ENCODE data around the gene ITPKB.

The ITPKB gene

GRCh38 chr1:226590614-226591013, 148.5 kb downstream of the ITPKB start:
- TF ChIP-seq, protein P1, sequence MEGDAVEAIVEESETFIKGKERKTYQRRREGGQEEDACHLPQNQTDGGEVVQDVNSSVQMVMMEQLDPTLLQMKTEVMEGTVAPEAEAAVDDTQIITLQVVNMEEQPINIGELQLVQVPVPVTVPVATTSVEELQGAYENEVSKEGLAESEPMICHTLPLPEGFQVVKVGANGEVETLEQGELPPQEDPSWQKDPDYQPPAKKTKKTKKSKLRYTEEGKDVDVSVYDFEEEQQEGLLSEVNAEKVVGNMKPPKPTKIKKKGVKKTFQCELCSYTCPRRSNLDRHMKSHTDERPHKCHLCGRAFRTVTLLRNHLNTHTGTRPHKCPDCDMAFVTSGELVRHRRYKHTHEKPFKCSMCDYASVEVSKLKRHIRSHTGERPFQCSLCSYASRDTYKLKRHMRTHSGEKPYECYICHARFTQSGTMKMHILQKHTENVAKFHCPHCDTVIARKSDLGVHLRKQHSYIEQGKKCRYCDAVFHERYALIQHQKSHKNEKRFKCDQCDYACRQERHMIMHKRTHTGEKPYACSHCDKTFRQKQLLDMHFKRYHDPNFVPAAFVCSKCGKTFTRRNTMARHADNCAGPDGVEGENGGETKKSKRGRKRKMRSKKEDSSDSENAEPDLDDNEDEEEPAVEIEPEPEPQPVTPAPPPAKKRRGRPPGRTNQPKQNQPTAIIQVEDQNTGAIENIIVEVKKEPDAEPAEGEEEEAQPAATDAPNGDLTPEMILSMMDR (conservative IDR thresholded peaks at IDR 0.05): no peak
- no peak overlapping the region for H3K27ac ChIP-seq

- no peak overlapping the region for H3K27ac ChIP-seq
- TF ChIP-seq, protein P1 (conservative IDR thresholded peaks at IDR 0.05): no peak
Measured at GRCh38 chr1:226589008-226589733, 149.9 kb downstream of the ITPKB start.

DNA sequence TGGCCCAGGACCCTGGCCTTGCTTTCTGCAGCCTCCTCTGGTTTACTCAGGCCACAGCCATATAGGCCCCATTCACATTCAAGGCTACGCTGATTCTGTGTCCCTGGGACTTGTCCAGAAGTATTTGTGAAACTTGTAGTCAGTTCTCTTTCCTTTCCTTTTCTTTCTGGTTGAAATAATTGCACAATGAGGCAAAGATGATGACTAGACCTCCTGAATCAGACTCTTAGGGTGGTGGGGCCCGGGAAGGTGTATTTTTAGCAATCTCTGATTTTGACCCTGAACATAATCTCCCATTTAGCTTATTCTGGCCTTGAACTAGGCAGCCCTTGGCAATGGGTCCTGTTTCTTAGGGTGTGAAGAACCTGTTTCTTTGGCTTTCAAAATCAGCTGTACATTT, 150.6 kb downstream of the ITPKB start:
- no peak overlapping the region for H3K27ac ChIP-seq
- TF ChIP-seq, protein P1 (conservative IDR thresholded peaks at IDR 0.05): no peak

DNA sequence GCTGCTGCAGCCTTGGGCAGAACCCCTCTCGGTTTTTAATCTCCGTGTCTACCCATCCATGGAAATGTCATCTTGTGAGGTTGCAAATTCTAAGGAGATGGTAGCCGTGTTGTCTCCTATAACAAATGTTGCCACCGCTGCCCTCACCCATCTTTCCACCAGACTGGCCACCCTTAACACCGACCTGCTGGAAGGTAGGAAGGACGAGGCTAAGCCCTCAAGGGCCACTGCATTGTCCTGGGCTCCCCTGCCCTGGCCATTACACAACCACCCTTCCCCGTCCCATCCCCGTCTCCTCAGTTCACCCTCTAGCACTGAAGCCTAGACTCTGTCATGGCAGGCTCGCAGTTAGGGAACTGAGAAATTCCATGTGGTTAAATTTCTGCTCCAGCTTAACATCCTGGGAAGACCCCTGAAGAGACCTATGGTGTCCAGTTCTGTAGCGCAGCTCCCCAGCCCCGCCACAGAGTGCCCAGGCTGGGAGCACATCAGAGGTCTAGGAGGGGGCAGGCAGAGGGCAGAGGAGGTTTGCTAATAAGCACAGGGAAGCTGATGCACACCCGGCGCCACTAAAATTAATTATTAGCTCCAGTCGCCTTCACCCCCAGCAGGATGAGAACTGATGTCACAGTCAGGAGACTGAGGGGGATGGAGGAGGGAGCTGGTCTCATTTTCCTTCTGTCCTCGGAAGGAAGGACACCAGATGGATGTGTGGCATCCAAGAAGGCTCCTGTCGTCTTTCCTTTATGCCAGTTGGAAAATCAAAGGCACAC, 152.2 kb downstream of the ITPKB start:
- TF ChIP-seq, protein P1 (conservative IDR thresholded peaks at IDR 0.05): no peak

GRCh38 chr1:226586116-226586515, 153.0 kb downstream of the ITPKB start:
- H3K27ac ChIP-seq: no peak overlapping the region
- TF ChIP-seq, protein P1 (conservative IDR thresholded peaks at IDR 0.05): no peak

More for the DNA sequence above, 152.2 kb downstream of the ITPKB start:
- no peak overlapping the region for H3K27ac ChIP-seq

DNA sequence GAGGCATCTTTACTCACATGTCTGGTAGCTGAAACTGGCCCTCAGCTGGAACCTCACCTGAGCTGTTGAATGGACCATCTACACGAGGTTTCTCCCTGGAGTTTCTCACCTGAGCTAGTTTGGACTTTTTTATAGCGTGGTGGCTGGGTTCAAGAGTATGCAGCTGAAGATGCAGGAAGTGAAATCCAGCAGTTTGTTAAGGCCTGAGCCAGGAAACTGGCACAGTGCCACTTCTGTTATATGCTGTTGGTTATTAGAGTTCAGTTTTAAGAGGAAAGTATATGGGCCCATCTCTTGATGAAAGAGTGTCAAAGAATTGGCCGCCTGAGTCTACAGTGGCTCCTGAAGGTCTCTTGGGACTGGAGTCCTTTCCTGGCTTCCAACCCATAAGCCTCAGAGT, 154.9 kb downstream of the ITPKB start:
- no peak overlapping the region for H3K27ac ChIP-seq
- TF ChIP-seq, protein P1 (conservative IDR thresholded peaks at IDR 0.05): no peak

- TF ChIP-seq, protein P1 (conservative IDR thresholded peaks at IDR 0.05): no peak
- no peak overlapping the region for H3K27ac ChIP-seq
Measured at GRCh38 chr1:226582966-226583365, 156.1 kb downstream of the ITPKB start.
